Measurements from ENCODE around the gene DLG5. TPM values are rescaled to one million over a fixed set of nuclear protein-coding genes. Genes with fewer than 3 reads are reported as not detected.
A peak's percentile ranks its signal among the peaks of the same experiment; 100 is the strongest.

The DLG5 gene
- total RNA-seq: 0.27 and 1.1 TPM in 2 replicates

- CTCF ChIA-PET: no interaction called here
- intact Hi-C loops (cut with micrococcal nuclease): no loop called here
- DNase-seq: no peak
- POLR2A ChIA-PET: no interaction called here
- Mint-ChIP-seq H3K4me3 (peak within 1 kb of the TSS; percentile 65), H3K27ac (no peak within 1 kb of the TSS), H3K4me1 (peaks cover 9% of the 10 kb centered on the region), H3K27me3 (peaks cover 48% of the 10 kb centered on the region), H3K36me3 (ENCODE audit: low read depth) (no peaks in the 10 kb centered on the region), H3K9me3 (no peaks in the 10 kb centered on the region)
- ATAC-seq (ENCODE audit: low read depth): peak; percentile 25
- no peak for TF ChIP-seq CTCF (IDR thresholded peaks at IDR 0.05)
Observed at GRCh38 chr10:77926566-77927401, at the start of gene DLG5. TSS of gene DLG5 (minus strand) at chr10:77926755. CDS start at chr10:77926520, 235 bp downstream.

GRCh38 chr10:77975086-77975666, 48.6 kb upstream of the DLG5 start:
- CTCF ChIA-PET: interaction anchor here (1.0 kb wide), 1 partner anchor 128 kb away, joined by 3 read pairs; no protein-coding TSS in a partner anchor
- ATAC-seq (ENCODE audit: low read depth) (no peak), DNase-seq (no peak)
- intact Hi-C loops (cut with micrococcal nuclease): no loop called here
- Mint-ChIP-seq H3K4me1 (peaks cover 6% of the 10 kb centered on the region), H3K27me3 (no peaks in the 10 kb centered on the region), H3K27ac (no peak overlapping the region), H3K9me3 (no peaks in the 10 kb centered on the region), H3K36me3 (ENCODE audit: low read depth) (peaks cover 47% of the 10 kb centered on the region), H3K4me3 (no peak overlapping the region)
- TF ChIP-seq CTCF (IDR thresholded peaks at IDR 0.05): no peak
- POLR2A ChIA-PET: interaction anchor here (0.6 kb wide), 1 partner anchor 129 kb away, joined by 12 read pairs; no protein-coding TSS in a partner anchor

- ATAC-seq (ENCODE audit: low read depth) (no peak), DNase-seq (no peak)
- Mint-ChIP-seq H3K4me3 (no peak overlapping the region), H3K9me3 (no peaks in the 10 kb centered on the region), H3K27me3 (no peaks in the 10 kb centered on the region), H3K27ac (no peak overlapping the region), H3K36me3 (ENCODE audit: low read depth) (peaks cover 40% of the 10 kb centered on the region), H3K4me1 (peaks cover 6% of the 10 kb centered on the region)
- TF ChIP-seq CTCF (IDR thresholded peaks at IDR 0.05): no peak
- ChIA-PET CTCF (interaction anchor here (1.0 kb wide), 1 partner anchor 128 kb away, joined by 3 read pairs; no protein-coding TSS in a partner anchor), POLR2A (interaction anchor here (0.6 kb wide), 1 partner anchor 128 kb away, joined by 12 read pairs; no protein-coding TSS in a partner anchor)
- intact Hi-C loops (cut with micrococcal nuclease): loop anchor here (1.0 kb wide), 1 partner anchor 128 kb away; no protein-coding TSS in a partner anchor
Observed at GRCh38 chr10:77974396-77975074, 48.0 kb upstream of the DLG5 start.

- intact Hi-C loops (cut with micrococcal nuclease): no loop called here
- no peak for DNase-seq
- Mint-ChIP-seq H3K4me1 (peaks cover 6% of the 10 kb centered on the region), H3K27me3 (no peaks in the 10 kb centered on the region), H3K27ac (no peak overlapping the region), H3K36me3 (ENCODE audit: low read depth) (peaks cover 31% of the 10 kb centered on the region), H3K9me3 (no peaks in the 10 kb centered on the region), H3K4me3 (no peak overlapping the region)
- ChIA-PET POLR2A (no interaction called here), CTCF (no interaction called here)
- TF ChIP-seq CTCF (IDR thresholded peaks at IDR 0.05): no peak
- no peak for ATAC-seq (ENCODE audit: low read depth)
Observed at GRCh38 chr10:77973276-77973675, 46.7 kb upstream of the DLG5 start.

GRCh38 chr10:77972148-77972547, 45.6 kb upstream of the DLG5 start:
- TF ChIP-seq CTCF (IDR thresholded peaks at IDR 0.05): no peak
- Mint-ChIP-seq H3K4me1 (peaks cover 6% of the 10 kb centered on the region), H3K27ac (no peak overlapping the region), H3K36me3 (ENCODE audit: low read depth) (peaks cover 20% of the 10 kb centered on the region), H3K27me3 (no peaks in the 10 kb centered on the region), H3K4me3 (no peak overlapping the region), H3K9me3 (no peaks in the 10 kb centered on the region)
- ATAC-seq (ENCODE audit: low read depth) (no peak), DNase-seq (no peak)
- POLR2A ChIA-PET: no interaction called here
- CTCF ChIA-PET: no interaction called here
- intact Hi-C loops (cut with micrococcal nuclease): no loop called here

Measured in activated B cell treated with CpG ODN at 0.5 μM for 24 hours (primary cell).